ENCODE data around the gene ABCA7.

The ABCA7 gene

GRCh38 chr19:1061987-1062386, 22.1 kb downstream of the ABCA7 start:
- DNase-seq = no peak

GRCh38 chr19:1062387-1063029, 22.6 kb downstream of the ABCA7 start:
- no peak for DNase-seq

- DNase-seq = peak; percentile 58
These were observed 23.4 kb downstream of the ABCA7 start for GRCh38 chr19:1063030-1063908.

- DNase-seq = no peak
These were observed 24.2 kb downstream of the ABCA7 start for GRCh38 chr19:1063909-1064660.

GRCh38 chr19:1064661-1065605, 25.0 kb downstream of the ABCA7 start:
- DNase-seq = peak; percentile 61

- no peak for DNase-seq
These were observed 25.8 kb downstream of the ABCA7 start for GRCh38 chr19:1065606-1066109.

GRCh38 chr19:1066251-1066747, 26.4 kb downstream of the ABCA7 start:
- no peak for DNase-seq

- DNase-seq = peak; percentile 77
These were observed 26.9 kb downstream of the ABCA7 start, which contains the start of gene ARHGAP45 for GRCh38 chr19:1066748-1067340. Gene ARHGAP45 (plus strand): TSS chr19:1067167. CDS start chr19:1067406, 239 bp downstream.

GRCh38 chr19:1067341-1067957, 27.5 kb downstream of the ABCA7 start:
- DNase-seq = peak; percentile 74

GRCh38 chr19:1068009-1069001, 28.4 kb downstream of the ABCA7 start:
- DNase-seq = peak; percentile 52

- peak; percentile 66 for DNase-seq
These were observed 29.3 kb downstream of the ABCA7 start for GRCh38 chr19:1069009-1069779.

GRCh38 chr19:1070576-1070930, 30.6 kb downstream of the ABCA7 start:
- DNase-seq = no peak

GRCh38 chr19:1070931-1071791, 31.3 kb downstream of the ABCA7 start:
- DNase-seq = no peak

GRCh38 chr19:1072371-1073015, 32.6 kb downstream of the ABCA7 start:
- no peak for DNase-seq

GRCh38 chr19:1073063-1073955, 33.4 kb downstream of the ABCA7 start:
- no peak for DNase-seq

GRCh38 chr19:1073956-1074517, 34.1 kb downstream of the ABCA7 start:
- DNase-seq = no peak
